ENCODE results near the gene TMEM272. TPM values are rescaled to one million over a fixed set of nuclear protein-coding genes. Genes with fewer than 3 reads are reported as not detected.
A peak's percentile ranks its signal among the peaks of the same experiment; 100 is the strongest.

Gene TMEM272
- total RNA-seq, 4 donors from 2014 or later = 0.40 to 0.57 TPM; not detected in 2

- no peak overlapping the region for H3K4me3 ChIP-seq
- no peaks in the 10 kb centered on the region for H3K27me3 ChIP-seq
- no peak for DNase-seq
- no peaks in the 10 kb centered on the region for H3K9me3 ChIP-seq
- TF ChIP-seq CTCF (IDR thresholded peaks at IDR 0.05) (no peak), POLR2A (IDR thresholded peaks at IDR 0.05) (no peak)
- no peak overlapping the region for H3K27ac ChIP-seq
- H3K4me1 ChIP-seq = peaks cover 0 to 13% (median 0%) of the 10 kb centered on the region in 4 donors
- H3K36me3 ChIP-seq = no peaks in the 10 kb centered on the region
Measured at GRCh38 chr13:51848674-51849073, 3.7 kb upstream of the TMEM272 start.

- Histone ChIP-seq H3K4me3 (no peak overlapping the region), H3K4me1 (peaks cover 0 to 13% (median 0%) of the 10 kb centered on the region in 4 donors), H3K27ac (no peak overlapping the region), H3K27me3 (no peaks in the 10 kb centered on the region), H3K9me3 (no peaks in the 10 kb centered on the region), H3K36me3 (no peaks in the 10 kb centered on the region)
- DNase-seq = no peak
- TF ChIP-seq POLR2A (IDR thresholded peaks at IDR 0.05) (no peak), CTCF (IDR thresholded peaks at IDR 0.05) (no peak)
Measured at GRCh38 chr13:51846756-51847155, 1.8 kb upstream of the TMEM272 start.

GRCh38 chr13:51845574-51846318 lies 769 bp upstream of the TMEM272 start:
- Histone ChIP-seq H3K4me1 (peaks cover 0 to 13% (median 0%) of the 10 kb centered on the region in 4 donors), H3K27ac (no peak overlapping the region), H3K36me3 (no peaks in the 10 kb centered on the region), H3K9me3 (no peaks in the 10 kb centered on the region), H3K4me3 (peak overlapping the region in 2 of 4 donors; percentile 33 to 47), H3K27me3 (no peaks in the 10 kb centered on the region)
- TF ChIP-seq POLR2A (IDR thresholded peaks at IDR 0.05) = no peak
- TF ChIP-seq CTCF (IDR thresholded peaks at IDR 0.05) = no peak
- no peak for DNase-seq

- Histone ChIP-seq H3K9me3 (no peaks in the 10 kb centered on the region), H3K27ac (no peak overlapping the region), H3K36me3 (no peaks in the 10 kb centered on the region), H3K4me1 (peaks cover 0 to 13% (median 0%) of the 10 kb centered on the region in 4 donors), H3K27me3 (no peaks in the 10 kb centered on the region), H3K4me3 (no peak overlapping the region)
- DNase-seq = no peak
- TF ChIP-seq CTCF (IDR thresholded peaks at IDR 0.05) (no peak), POLR2A (IDR thresholded peaks at IDR 0.05) (no peak)
Measured at GRCh38 chr13:51843529-51843928, 1.4 kb downstream of the TMEM272 start.

- H3K27ac ChIP-seq = no peak overlapping the region
- H3K4me1 ChIP-seq = peaks cover 0 to 13% (median 0%) of the 10 kb centered on the region in 4 donors
- H3K4me3 ChIP-seq = no peak overlapping the region
- no peak for TF ChIP-seq CTCF (IDR thresholded peaks at IDR 0.05)
- TF ChIP-seq POLR2A (IDR thresholded peaks at IDR 0.05) = no peak
- no peaks in the 10 kb centered on the region for H3K9me3 ChIP-seq
- H3K36me3 ChIP-seq = no peaks in the 10 kb centered on the region
- DNase-seq = no peak
- H3K27me3 ChIP-seq = no peaks in the 10 kb centered on the region
Measured at GRCh38 chr13:51841732-51842131, 3.2 kb downstream of the TMEM272 start.

Measured in Peyer's patch (tissue), 4 donors.